ENCODE measurements around the gene TBPL2.

DNA sequence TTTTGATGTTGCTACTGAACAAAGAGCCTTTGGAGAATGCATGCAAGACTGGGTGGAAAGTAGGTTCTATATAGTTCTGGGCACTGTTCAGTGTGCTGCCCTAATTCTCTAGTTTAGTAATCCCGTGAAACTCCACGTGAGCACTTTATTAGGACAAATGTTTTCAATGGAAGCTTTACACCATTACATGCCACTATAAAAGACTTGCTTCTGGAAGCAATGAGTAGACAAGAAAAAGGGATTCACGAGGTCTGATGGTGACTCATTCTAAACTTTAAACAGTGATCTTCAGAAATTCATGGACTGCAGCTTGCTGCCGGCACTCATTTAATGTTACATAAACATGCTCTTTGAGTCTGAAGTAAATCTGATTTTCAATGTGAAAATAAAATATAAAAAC is 51.1 kb downstream of the TBPL2 start:
- TF ChIP-seq POLR2A (IDR thresholded peaks at IDR 0.05; ENCODE audit: low read depth, low read length) (no peak), POLR2AphosphoS5 (IDR thresholded peaks at IDR 0.05; ENCODE audit: insufficient read depth, low read depth, low read length) (no peak), MYC (IDR thresholded peaks at IDR 0.05; ENCODE audit: low read depth, low read length) (no peak), EZH2 (IDR thresholded peaks at IDR 0.05; ENCODE audit: borderline replicate concordance, low read depth, low read length, severe bottlenecking) (no peak), GATA2 (IDR thresholded peaks at IDR 0.05; ENCODE audit: insufficient read depth, insufficient read length, low read depth, low read length) (no peak), FOS (IDR thresholded peaks at IDR 0.05; ENCODE audit: borderline replicate concordance, insufficient read depth, low read length) (no peak)
- TF ChIP-seq, protein P1, sequence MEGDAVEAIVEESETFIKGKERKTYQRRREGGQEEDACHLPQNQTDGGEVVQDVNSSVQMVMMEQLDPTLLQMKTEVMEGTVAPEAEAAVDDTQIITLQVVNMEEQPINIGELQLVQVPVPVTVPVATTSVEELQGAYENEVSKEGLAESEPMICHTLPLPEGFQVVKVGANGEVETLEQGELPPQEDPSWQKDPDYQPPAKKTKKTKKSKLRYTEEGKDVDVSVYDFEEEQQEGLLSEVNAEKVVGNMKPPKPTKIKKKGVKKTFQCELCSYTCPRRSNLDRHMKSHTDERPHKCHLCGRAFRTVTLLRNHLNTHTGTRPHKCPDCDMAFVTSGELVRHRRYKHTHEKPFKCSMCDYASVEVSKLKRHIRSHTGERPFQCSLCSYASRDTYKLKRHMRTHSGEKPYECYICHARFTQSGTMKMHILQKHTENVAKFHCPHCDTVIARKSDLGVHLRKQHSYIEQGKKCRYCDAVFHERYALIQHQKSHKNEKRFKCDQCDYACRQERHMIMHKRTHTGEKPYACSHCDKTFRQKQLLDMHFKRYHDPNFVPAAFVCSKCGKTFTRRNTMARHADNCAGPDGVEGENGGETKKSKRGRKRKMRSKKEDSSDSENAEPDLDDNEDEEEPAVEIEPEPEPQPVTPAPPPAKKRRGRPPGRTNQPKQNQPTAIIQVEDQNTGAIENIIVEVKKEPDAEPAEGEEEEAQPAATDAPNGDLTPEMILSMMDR (IDR thresholded peaks at IDR 0.05; ENCODE audit: extremely low read depth in 1 of 2, insufficient read depth in 1 of 2, low read depth in 1 of 2, low read length in 2 of 2) = no peak
- TF ChIP-seq, protein P2, sequence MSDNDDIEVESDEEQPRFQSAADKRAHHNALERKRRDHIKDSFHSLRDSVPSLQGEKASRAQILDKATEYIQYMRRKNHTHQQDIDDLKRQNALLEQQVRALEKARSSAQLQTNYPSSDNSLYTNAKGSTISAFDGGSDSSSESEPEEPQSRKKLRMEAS (IDR thresholded peaks at IDR 0.05; ENCODE audit: insufficient read depth, insufficient read length) = no peak

Data from endothelial cell of umbilical vein (primary cell).